Stimulated activated CD8-positive, alpha-beta memory T cell treated with anti-CD3 and anti-CD28 coated beads, Interleukin-2, amount 100 ng/mL, for 1 hour (primary cell): Measurements from ENCODE around the gene ZCCHC24.

Source experiments
- DNase-seq, 2 donors: peaks; one replicate each; pipeline ENCODE4 v3.0.0-alpha.2; 2020; ENCODE audit warnings: low read depth in 2 of 2

The ZCCHC24 gene

GRCh38 chr10:79397575-79398303 lies 47.7 kb downstream of the ZCCHC24 start:
- no peak for DNase-seq

- DNase-seq, result no peak
These were observed 48.4 kb downstream of the ZCCHC24 start for GRCh38 chr10:79397051-79397450.

DNA sequence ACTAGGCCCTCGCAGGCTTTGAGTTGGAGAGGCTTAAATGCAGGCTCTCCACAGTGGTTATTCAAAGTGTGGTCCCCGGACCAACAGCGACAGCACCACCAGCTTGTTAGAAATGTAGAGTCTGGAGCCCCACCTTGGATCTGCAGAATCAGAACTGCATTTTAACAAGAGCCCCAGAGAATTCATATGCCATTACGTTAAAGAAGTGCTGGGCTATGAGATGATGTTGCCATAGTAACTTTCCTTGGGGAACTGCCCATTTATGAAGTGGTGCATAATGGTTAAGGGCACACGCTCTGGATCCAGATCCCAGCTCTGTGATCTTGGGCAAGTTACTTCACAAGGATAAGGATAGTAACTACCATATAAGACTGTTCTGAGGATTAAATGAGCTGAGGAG lies 48.9 kb downstream of the ZCCHC24 start:
- no peak for DNase-seq

DNA sequence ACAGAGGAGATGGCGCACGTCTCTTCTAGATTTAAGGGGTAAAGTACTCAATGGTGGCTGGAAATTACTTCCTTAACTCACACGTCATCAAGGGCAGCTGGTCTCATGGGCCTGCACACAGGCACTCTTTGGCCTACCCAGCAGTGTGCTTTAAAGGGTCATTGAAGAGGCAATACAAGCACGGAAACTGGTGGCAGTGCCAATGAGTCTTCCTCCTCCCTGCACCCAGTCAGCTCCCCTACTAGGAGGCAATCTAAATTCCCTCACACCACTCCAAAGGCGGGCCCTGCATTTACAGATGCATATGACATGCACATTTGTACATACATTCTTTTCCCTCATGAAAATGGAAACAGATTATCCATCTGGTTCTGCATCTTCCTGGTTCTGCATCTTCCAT lies 50.8 kb downstream of the ZCCHC24 start:
- DNase-seq, result no peak

- DNase-seq, result no peak
These were observed 51.4 kb downstream of the ZCCHC24 start for GRCh38 chr10:79393924-79394610.

- no peak for DNase-seq
These were observed 52.1 kb downstream of the ZCCHC24 start for GRCh38 chr10:79393221-79393923.

DNA sequence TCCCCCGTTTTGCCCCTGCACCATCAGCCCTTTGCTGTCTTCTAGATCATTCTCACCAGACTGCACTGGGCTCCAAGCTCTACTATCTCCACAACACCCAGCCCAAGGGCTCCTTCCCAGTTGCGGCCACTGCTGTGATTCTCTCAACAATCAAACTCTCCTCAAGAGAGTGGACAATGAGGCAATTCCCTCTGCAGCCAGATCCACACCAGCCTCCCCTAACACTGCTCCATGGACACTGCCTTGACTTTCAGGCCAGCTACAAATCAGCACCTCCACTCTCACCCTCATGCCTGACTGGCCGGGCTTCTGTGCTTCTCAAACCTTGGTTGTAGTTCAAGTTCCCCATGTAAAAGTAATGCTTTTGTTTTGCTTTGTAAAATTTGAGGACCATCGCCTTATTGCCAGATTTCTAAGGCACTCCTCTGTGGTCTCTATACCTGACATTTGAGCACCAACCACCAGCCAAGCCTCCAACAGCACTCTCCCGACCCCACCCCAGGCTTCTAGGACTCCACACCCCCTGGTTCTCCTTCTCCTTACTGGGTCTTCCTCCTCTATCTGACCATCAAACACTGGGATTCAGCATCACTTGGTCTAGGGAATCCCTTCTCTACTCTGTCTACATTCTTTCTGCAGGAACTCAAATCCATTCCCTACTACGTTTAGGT lies 52.8 kb downstream of the ZCCHC24 start:
- DNase-seq, result no peak

DNA sequence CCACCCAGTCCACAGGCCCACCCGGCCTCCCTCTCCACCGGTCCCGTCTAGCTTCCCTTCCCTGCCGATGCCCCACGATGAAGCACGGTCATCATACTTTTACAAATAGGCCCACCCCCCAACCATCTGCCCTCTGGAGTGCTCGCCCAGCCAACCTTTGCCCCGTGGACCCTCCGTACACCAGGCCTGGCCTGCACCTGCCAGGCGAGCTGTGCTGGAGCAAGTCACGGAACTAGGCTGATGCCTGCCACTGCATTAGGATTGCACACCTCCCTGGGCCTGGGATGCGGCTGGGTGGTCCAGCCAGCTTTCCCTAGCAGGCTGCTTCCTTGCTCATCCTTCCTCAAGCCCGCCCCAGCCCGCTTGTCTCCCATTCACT lies 53.4 kb downstream of the ZCCHC24 start:
- DNase-seq, result no peak

DNA sequence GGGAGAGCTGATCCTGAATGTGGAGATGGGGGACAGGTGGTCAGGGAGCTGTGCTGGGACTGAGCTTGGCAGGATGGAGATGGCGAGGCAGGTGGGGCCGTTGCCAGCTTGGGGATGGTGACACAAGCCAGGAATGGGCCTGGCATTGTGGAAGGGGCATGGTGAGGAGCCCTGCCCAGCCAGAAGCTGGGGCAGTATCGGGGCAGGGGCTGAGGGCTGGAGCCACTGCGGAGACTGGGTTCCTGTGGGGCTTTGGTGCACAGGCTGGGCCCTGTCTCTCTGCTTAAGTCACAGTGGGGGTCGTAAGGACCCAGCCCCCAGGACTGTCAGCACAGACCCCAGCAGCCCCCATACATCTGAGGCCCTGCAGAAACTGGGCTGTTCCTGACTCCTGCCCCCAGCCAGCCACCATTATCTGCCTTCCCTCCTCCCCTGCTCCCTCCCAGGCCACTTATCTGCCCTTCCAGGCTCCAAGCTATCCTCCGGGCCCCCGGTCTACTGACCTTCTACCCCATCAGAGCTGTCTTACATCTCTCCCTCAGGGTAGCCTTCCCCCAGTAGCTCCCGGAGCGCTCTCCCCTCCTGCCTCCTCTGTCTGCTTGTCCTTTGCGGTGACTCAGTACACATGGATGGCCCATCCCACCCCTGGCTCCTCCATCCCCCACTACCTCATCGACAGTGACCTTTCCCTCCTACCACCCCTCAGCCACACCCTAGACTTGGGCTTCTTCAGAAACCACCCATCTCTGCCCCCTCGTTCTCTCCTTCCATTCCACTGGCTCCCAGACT lies 54.0 kb downstream of the ZCCHC24 start:
- DNase-seq, result no peak

- DNase-seq, result no peak
These were observed 54.7 kb downstream of the ZCCHC24 start for GRCh38 chr10:79390551-79391229.

GRCh38 chr10:79390057-79390456 lies 55.4 kb downstream of the ZCCHC24 start:
- DNase-seq, result no peak

- no peak for DNase-seq
These were observed 57.2 kb downstream of the ZCCHC24 start for GRCh38 chr10:79387974-79388850.

- no peak for DNase-seq
These were observed 57.9 kb downstream of the ZCCHC24 start for GRCh38 chr10:79387466-79387973.

DNA sequence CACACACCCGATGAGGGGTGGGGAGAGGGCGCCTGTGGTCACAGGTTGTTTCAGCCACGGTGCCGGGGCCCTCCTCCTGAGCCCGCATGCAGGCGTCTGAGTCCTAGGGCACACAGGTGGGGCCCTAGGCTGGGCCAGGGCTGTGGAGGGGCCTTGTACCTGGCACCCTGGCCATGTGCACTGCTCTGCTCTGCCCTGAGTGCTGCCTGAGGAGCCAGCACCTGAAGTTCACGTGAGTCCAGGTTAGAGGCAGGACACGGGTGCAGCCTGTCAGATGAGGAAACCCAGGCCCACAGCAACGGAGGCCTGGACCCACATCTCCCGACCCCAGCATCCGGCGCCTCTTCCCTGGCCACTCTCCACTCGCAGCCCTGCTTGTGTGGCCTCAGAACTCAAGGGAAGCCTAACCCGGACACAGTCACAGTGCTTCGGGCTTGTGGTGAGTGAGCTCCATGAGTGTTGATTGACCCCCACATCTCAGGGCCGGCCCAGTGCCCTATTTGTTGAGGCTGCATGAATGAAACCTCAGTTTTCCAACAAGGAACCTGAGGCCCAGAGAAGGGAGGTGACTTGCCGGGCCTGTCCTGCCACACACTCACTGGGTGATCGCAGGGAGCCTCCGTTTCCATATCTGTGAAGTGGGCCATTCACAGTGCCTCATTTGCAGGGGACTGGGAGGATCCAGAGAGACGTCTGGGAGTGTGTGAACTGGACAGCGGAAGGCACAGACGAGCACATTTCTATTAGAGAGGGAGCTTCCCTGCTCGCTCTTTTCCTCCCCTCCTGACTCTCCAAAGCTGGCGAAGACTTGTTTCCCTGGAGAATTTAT lies 58.6 kb downstream of the ZCCHC24 start:
- no peak for DNase-seq

DNA sequence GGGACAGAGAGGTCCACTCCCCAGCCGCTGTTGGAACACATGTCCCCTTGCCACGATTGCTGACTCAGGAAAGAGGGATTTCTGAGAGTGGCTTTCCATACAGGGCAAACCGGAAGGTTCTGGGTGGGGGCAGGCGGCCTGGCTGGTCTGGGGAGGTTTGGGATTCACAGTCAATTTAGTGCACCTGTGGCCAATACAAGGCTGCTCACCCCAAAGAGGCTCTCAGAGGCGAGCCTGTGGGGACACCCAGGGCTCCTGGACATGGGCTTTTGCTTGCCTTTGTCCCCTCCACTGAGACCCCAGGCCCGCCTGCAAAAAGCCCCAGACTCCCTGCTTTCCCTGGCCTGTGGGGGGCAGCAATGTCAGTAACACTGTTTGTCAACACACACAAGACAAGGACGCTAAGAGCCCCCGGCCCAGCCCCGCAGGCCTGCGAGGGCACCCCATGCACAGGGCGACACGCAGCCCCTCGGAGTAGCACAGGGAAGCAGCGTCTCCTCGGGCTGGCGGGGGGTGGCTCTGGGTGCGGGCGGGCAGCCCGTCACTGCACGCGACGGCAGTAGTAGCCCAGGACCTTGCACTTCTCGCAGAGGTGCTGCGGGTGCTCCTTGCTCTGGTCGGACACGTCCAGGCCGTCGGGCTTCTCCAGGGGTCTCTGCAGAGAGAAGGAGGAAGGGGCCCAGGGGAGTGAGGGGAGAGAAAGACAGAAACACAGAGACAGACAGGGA lies 59.5 kb downstream of the ZCCHC24 start:
- no peak for DNase-seq

GRCh38 chr10:79385392-79385795 lies 60.0 kb downstream of the ZCCHC24 start:
- no peak for DNase-seq

- DNase-seq, result no peak
These were observed 60.5 kb downstream of the ZCCHC24 start for GRCh38 chr10:79384773-79385391.
